Effector memory CD4-positive, alpha-beta T cell (primary cell): Measurements from ENCODE around the gene CRYBG1.
"Not testable (repeated sequence)": the region's sequence is repeated elsewhere in the genome, so short reads cannot be mapped to it uniquely, and the experiment has no call there.

Experiments
- DNase-seq, 3 donors: peaks; one replicate each; pipeline ENCODE4 v3.0.0-alpha.2; 2020
- H3K27ac ChIP-seq: 2 replicates; pipeline ENCODE4 v1.7.0; 2013; ENCODE audit warnings: mild to moderate bottlenecking, low read length, moderate library complexity; ENCODE audit not compliant: insufficient read depth, poor library complexity, severe bottlenecking
- H3K27me3 ChIP-seq: replicated peaks from 2 replicates; pipeline ENCODE4 v1.7.0; 2013; ENCODE audit warnings: mild to moderate bottlenecking, low read length; ENCODE audit not compliant: insufficient read depth, control insufficient read depth, poor library complexity, severe bottlenecking
- H3K36me3 ChIP-seq: 2 replicates; pipeline ENCODE4 v1.7.0; 2013; ENCODE audit warnings: mild to moderate bottlenecking, low read length, moderate library complexity; ENCODE audit not compliant: control insufficient read depth, insufficient read depth
- H3K4me1 ChIP-seq: 2 replicates; pipeline ENCODE4 v1.7.0; 2013; ENCODE audit warnings: low read length, mild to moderate bottlenecking; ENCODE audit not compliant: control insufficient read depth, insufficient read depth, poor library complexity, severe bottlenecking
- H3K4me3 ChIP-seq: 2 replicates; pipeline ENCODE4 v1.7.0; 2013; ENCODE audit warnings: low read length, low read depth, mild to moderate bottlenecking; ENCODE audit not compliant: insufficient read depth, poor library complexity, severe bottlenecking
- H3K9me3 ChIP-seq: 2 replicates; pipeline ENCODE4 v1.7.0; 2013; ENCODE audit warnings: mild to moderate bottlenecking, low read length, moderate library complexity; ENCODE audit not compliant: control insufficient read depth

CRYBG1 gene

GRCh38 chr6:106510090-106510970, 149.8 kb downstream of the CRYBG1 start:
- Histone ChIP-seq H3K27me3 (no peaks in the 10 kb centered on the region), H3K9me3 (no peaks in the 10 kb centered on the region), H3K36me3 (no peaks in the 10 kb centered on the region), H3K4me1 (peaks cover 17% of the 10 kb centered on the region), H3K4me3 (peak overlapping the region; percentile 88), H3K27ac (no peak overlapping the region)
- DNase-seq: peak; percentile 57 to 65 (median 60)

DNA sequence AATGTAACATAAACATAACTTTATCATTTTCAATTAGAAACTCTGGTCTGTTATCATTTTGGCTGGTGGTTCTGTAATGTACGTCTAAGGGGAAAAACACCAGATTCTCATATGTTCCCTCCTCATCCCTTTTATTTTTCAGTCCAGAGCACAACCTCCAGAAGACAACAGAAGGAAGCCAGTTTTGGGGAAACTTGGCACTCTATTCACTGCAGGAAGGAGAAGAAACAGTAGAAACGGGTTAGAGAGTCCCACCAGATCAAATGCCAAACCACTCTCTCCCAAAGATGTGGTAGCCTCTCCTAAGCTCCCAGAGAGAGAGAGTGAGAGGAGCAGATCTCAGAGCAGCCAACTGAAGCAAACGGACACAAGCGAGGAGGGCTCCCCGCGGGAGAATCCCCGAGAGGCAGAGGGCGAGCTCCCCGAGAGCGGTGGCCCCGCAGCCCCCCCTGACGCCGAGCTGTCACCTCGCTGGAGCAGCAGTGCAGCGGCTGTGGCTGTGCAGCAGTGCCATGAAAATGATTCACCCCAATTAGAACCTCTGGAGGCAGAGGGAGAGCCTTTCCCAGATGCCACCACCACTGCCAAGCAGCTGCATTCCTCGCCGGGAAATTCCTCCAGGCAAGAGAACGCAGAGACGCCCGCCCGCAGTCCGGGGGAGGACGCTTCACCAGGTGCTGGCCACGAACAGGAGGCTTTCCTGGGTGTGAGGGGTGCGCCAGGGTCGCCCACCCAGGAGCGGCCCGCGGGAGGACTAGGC, 151.0 kb downstream of the CRYBG1 start:
- peak overlapping the region; percentile 88 for H3K4me3 ChIP-seq
- no peaks in the 10 kb centered on the region for H3K27me3 ChIP-seq
- H3K4me1 ChIP-seq: peaks cover 24% of the 10 kb centered on the region
- peak overlapping the region; percentile 91 for H3K27ac ChIP-seq
- no peaks in the 10 kb centered on the region for H3K36me3 ChIP-seq
- DNase-seq: peak in 2 of 3 donors; percentile 23 to 31
- no peaks in the 10 kb centered on the region for H3K9me3 ChIP-seq

GRCh38 chr6:106512048-106512967, 151.8 kb downstream of the CRYBG1 start:
- H3K36me3 ChIP-seq: no peaks in the 10 kb centered on the region

GRCh38 chr6:106512968-106513574, 152.6 kb downstream of the CRYBG1 start:
- no peaks in the 10 kb centered on the region for H3K36me3 ChIP-seq
- no peaks in the 10 kb centered on the region for H3K27me3 ChIP-seq
- no peaks in the 10 kb centered on the region for H3K9me3 ChIP-seq
- H3K4me3 ChIP-seq: peak overlapping the region; percentile 88
- H3K4me1 ChIP-seq: peaks cover 32% of the 10 kb centered on the region
- H3K27ac ChIP-seq: peak overlapping the region; percentile 91
- no peak for DNase-seq

More at GRCh38 chr6:106512048-106512967, 151.8 kb downstream of the CRYBG1 start:
- no peaks in the 10 kb centered on the region for H3K9me3 ChIP-seq
- peak; percentile 59 to 74 (median 68) for DNase-seq
- H3K27me3 ChIP-seq: no peaks in the 10 kb centered on the region
- peak overlapping the region; percentile 88 for H3K4me3 ChIP-seq
- peaks cover 26% of the 10 kb centered on the region for H3K4me1 ChIP-seq
- peak overlapping the region; percentile 91 for H3K27ac ChIP-seq

DNA sequence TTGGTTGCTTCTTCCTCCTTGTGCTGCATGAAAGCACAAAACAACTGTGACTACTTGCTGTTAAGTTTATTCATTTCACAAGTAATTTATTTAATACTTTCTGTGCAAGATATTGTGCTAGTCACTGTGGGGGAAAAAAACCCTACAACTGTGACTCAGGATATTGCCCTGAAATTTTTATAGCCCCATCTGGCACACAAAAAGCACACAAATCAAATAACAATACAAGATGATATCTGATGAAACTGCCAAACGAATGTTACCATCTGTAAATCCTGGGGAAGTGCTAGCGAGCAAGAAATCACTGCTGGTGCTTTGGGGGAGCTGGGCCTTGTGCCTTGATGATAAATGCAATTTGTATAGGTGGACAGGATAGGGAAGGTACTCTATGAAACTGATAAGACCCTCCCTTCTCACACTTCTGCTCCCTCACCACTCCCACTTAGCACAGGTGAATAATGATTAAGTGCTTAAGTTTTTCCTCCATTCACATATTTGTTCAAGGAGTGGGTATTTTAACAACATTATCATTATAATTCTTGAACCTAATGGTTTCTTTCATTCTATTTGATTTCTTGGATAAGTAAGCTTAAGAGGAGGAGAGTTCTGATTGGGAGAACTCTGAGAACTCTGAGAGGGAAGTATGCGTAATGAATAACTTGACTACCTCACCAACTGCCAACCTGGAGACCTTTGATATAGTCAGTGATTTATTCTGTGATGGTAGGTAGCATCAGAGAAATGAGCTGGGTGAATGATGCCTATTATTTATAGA, 153.5 kb downstream of the CRYBG1 start:
- Histone ChIP-seq H3K27ac (peak overlapping the region; percentile 91), H3K36me3 (no peaks in the 10 kb centered on the region), H3K4me3 (peak overlapping the region; percentile 88), H3K4me1 (peaks cover 41% of the 10 kb centered on the region), H3K9me3 (no peaks in the 10 kb centered on the region), H3K27me3 (no peaks in the 10 kb centered on the region)
- no peak for DNase-seq

GRCh38 chr6:106514583-106514885, 154.0 kb downstream of the CRYBG1 start:
- Histone ChIP-seq H3K4me3 (peak overlapping the region; percentile 27), H3K27me3 (no peaks in the 10 kb centered on the region), H3K4me1 (peaks cover 46% of the 10 kb centered on the region), H3K9me3 (no peaks in the 10 kb centered on the region), H3K27ac (peak overlapping the region; percentile 91), H3K36me3 (no peaks in the 10 kb centered on the region)
- no peak for DNase-seq

DNA sequence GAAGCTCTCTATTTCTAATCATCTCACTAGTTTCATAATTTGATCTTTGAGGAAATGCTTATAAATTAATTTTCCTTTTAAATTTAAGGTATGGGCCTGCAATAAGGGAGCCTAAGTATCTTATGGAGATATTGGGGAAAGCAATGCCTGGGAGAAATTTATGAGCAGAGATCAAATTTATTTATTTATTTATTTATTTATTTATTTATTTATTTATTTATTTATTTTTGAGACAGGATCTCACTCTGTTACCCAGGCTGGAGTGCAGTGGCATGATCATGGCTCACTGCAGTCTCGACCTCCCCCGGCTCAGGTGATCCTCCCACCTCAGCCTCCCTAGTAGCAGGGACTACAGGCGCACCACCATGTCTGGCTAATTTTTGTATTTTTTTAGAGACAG, 155.1 kb downstream of the CRYBG1 start:
- Histone ChIP-seq H3K4me1 (peaks cover 51% of the 10 kb centered on the region), H3K27ac (peak overlapping the region; percentile 91), H3K4me3 (peak overlapping the region; percentile 16)
- H3K9me3 ChIP-seq, H3K36me3 ChIP-seq, DNase-seq, H3K27me3 ChIP-seq: not testable (repeated sequence)

- no peaks in the 10 kb centered on the region for H3K36me3 ChIP-seq
- H3K4me3 ChIP-seq: no peak overlapping the region
- peak overlapping the region; percentile 52 for H3K27ac ChIP-seq
- peaks cover 46% of the 10 kb centered on the region for H3K4me1 ChIP-seq
- no peaks in the 10 kb centered on the region for H3K27me3 ChIP-seq
- H3K9me3 ChIP-seq: no peaks in the 10 kb centered on the region
- DNase-seq: no peak
Measured at GRCh38 chr6:106516616-106517015, 156.1 kb downstream of the CRYBG1 start.

DNA sequence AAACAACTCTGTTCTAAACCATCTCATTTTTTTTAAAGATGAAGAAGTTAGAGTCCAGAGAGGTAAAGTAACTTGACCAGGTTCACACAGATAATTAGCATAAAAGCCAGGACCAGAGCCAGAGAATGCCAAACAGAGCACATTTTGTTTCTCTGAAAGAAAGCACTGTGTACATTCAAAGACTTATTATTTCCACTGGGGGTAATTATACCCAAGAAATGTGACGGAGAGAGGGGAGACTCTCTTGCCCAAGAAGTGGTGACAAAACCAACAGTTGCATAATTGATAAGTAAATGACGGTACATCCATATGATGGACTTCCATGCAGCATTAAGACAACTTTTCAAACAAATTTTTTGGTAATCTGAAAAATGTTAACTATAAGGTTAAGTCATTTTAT, 157.2 kb downstream of the CRYBG1 start:
- Histone ChIP-seq H3K4me3 (no peak overlapping the region), H3K4me1 (peaks cover 45% of the 10 kb centered on the region), H3K36me3 (no peaks in the 10 kb centered on the region), H3K9me3 (no peaks in the 10 kb centered on the region), H3K27ac (peak overlapping the region; percentile 44), H3K27me3 (no peaks in the 10 kb centered on the region)
- no peak for DNase-seq
